Measurements from ENCODE around the gene BABAM2.

Gene BABAM2

DNA sequence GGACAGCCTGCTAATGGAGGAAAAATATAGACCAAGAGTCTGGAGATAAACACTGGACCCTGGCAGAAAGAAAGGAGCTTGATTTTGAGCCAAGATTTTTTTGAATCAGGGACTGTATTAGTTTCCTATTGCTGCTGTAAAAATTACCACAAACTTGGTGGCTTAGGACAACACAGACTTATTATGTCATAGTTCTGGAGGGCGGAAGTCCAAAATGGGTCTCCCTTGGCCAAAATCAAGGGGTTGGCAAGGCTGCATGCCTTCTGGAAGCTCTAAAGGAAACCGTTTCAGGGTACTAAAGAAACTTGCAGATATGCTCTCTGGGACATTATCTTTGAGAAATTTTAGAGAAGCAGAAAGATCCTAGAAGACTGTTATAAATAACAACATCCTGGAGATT lies 140.1 kb downstream of the BABAM2 start:
- no peak for DNase-seq (ENCODE audit: low read depth in 3 of 3)

DNA sequence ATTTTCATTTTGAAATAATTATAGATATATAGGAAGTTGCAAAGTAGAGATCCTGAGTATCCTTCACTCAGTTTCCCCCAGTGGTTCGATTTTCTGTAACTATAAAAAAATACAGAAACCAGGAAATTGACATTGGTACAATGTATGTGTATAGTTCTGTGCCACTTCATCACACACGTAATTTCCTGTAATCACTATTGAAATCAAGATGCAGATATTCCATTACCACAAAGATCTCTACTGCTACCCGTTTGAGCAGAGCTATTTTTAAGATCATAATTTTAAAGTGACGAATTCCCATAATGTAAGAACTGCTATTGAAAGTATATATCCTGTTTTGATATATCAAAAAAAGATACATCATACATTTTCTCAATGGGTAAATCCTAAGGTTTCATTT lies 142.3 kb downstream of the BABAM2 start:
- DNase-seq (ENCODE audit: low read depth in 3 of 3): no peak

DNA sequence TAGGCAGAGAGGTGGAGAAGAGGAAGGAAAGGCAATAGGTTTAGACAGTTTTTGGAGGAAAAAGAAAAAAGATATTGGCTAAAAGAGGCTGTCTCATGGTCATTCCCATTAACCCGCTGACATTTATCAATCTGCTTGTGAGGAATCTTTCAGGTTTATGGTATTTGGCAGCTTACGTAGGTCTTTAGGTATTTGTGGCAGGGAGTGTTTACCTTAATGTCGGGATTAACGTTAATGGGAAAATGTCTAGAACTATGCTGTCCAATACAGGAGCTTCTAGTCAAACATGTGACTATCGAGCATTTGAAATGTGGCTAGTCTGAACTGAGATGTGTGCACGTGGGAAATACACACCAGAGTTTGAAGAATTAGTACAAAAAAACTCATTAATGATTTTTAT lies 144.2 kb downstream of the BABAM2 start:
- DNase-seq (ENCODE audit: low read depth in 3 of 3): no peak

DNA sequence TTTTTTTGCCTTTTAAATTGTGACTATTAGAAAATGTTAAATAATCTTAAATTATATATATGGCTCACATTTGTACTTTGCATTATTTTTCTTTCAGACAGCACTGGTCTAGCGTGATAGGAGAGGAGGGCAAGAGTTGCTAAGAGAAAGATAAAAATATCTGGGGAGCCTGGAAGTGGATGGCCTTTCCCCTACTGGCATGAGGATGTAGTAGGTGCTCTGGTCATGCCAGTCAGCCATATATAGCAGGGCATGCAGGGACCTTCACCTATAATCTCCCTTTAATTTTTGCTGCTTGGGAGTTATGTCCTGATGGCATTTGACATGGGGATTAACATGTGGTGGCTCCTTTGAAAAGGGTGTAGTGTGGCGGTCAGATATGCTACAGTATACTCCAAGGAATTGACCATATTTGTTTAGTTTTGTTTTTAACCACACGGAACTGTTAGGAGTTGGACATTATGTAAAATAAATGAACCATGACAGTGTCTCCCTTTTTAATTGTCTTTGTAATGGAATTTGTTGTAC lies 144.7 kb downstream of the BABAM2 start:
- DNase-seq (ENCODE audit: low read depth in 3 of 3): no peak

DNA sequence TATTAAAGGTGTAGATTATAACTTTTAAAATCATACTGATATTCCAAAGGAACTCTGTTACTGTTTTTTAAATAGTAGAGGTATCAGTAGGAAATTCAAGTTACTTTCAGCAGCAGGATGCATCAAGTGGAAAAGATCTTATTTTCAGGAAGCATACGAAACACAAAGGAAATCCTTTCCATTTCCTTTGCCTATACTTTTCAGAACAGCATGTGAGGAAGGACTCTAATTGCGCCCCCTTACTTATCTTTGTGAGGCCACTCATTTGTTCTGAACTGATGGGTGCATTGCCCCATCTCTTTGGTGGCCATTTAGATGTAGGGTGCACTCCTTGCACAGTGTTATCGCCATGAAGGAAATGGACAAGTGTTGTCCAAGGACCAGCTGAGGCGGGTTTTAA lies 145.3 kb downstream of the BABAM2 start:
- DNase-seq (ENCODE audit: low read depth in 3 of 3): no peak

DNA sequence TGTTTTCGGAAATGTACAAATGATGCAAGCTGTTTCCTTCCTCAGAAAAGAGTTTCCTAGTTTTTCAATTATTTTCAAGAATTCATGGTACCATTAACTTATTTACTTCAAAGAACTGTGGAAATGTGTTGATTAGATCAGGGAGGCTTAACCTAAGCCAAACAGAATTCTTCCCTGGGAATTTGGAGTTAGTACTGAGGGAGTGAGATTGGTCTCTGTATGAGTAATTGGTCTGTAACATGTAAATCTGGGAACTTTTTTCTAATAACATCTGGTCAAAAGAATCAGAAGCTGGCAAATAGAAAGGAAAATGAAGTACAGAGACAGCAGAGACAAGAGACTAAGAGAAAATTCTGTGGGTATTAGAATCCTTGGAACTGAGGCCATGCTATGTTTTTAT lies 145.8 kb downstream of the BABAM2 start:
- DNase-seq (ENCODE audit: low read depth in 3 of 3): no peak

DNA sequence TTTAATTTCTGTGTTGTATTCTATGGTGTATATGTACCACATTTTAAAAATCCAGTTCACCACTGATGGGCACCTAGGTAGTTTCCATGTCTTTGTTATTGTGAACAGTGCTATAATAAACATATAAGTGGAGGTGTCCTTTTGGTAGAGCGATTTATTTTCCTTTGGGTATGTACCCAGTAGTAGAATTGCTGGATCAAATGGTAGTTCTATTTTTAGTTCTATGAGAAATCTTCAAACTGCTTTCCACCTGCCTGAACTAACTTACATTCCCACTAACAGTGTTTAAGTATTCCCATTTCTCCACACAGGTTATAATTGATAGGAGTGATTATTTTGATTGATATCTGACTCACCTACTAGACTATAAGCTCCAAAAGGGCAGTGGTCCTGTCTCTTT lies 148.2 kb downstream of the BABAM2 start:
- no peak for DNase-seq (ENCODE audit: low read depth in 3 of 3)

DNA sequence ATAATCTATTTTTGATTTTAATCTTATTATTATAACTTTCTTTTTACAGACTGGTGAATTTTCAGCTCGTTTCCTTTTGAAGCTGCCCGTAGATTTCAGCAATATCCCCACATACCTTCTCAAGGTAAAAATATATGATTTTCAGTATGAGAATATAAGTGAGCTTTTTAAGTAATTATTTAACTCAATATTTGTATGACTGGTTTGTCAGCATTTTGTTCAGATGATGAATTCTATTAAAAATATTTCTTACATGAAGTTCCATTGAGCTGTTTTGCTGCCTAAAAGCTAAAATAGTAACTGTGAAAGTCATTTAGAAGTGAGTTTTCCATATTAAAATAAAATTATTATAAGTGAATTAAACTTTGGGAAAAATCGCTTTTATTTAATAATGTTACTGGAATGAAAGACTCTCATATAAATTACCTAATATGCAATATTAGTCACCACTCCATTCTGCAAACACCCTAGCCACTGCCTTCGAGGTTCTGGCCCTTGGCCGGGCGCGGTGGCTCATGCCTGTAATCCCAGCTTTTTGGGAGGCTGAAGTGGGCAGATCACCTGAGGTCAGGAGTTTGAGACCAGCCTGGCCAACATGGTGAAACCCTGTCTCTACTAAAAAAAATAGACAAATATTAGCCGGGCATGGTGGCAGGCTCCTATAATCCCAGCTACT lies 155.3 kb downstream of the BABAM2 start:
- no peak for DNase-seq (ENCODE audit: low read depth in 3 of 3)

DNA sequence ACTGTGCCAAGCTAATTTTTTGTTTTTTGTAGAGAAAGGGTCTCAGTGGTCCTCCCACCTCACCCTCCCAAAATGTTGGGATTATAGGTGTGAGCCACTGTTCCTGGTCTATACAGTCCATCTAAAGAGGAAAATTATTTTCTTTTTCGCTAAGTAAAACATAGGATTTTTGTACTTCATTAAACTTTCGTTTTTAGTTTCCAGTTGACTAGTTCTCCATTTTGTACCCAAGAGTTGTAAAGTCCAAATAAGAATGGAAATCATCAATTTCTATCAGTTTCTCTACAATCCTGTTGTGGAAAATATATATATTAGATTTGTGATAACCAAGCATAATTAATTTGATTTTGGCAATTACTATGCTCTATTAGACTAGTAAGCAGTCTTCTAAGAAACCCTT lies 156.4 kb downstream of the BABAM2 start:
- DNase-seq (ENCODE audit: low read depth in 3 of 3): no peak

DNA sequence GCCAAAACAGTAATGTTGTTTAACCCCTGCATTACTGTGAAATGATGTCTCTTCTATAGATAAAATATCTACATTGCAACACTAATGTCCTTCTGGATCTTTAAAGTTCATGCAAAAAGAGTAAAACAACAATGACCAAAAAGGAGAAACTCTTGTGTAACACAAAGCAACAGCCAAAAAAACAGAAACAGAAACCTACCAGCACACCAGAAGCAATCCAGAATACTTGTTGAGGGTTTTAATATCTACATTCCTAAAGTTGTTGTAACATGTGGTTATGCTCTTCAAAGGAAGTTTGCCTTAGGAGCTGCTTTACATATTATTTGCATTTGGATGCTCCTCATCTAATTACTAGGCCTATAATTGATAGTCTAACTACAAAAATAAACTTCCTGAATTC lies 157.2 kb downstream of the BABAM2 start:
- no peak for DNase-seq (ENCODE audit: low read depth in 3 of 3)

DNA sequence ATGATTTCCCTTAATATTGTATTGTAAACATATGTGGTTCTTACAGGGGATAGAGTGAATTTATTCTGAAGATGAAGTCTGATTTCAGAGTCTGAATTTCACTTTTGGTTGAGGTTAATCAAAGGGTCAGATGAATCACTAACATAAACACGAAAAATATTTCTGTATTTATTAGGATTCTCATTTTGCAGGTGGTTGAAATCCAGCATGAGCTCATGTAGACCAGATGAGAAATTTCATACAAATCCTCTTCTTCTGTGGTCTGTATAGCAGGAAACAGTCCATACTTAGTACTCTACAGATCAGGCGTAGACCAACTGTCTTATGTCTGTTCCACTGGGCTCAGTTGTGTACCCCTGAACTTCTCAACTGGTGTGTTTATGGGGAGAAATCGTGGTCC lies 157.8 kb downstream of the BABAM2 start:
- no peak for DNase-seq (ENCODE audit: low read depth in 3 of 3)

DNA sequence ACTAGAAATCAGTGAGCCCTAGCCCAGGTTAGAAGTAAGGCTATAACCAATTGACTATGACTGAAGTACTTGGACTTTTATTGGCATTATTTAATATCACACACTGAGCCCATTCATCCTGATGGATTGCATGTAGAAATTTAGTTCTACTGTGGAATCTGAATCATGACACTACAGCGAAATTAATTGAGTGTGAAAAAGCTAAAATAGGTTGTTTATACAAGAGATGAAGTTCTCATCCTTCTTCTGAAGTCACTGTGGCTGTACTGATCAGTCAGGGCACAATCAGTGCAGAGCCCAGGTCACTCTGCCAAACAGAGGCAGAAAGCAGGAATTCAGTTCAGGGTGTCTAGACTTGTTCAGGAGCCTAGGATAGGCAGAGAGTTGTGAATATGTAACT lies 158.9 kb downstream of the BABAM2 start:
- DNase-seq (ENCODE audit: low read depth in 3 of 3): no peak

DNA sequence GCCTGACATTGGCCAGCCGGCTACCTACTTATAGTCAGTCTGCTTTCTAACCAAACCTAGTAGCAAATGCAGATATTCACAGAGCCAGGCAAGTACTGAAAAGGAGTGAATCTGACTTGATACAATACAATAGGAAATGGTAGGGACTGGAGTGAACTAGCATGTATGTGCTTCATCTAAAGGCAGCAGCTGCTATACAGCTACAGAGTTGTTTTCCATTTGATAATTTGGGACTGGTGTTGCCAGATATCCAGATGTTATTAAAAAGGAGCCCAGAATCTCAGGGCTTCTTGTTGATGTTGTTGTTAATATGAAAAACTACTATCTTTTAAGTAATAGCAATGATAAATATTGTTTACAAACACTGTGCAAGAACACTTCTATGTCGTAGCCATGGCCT lies 159.4 kb downstream of the BABAM2 start:
- DNase-seq (ENCODE audit: low read depth in 3 of 3): no peak

DNA sequence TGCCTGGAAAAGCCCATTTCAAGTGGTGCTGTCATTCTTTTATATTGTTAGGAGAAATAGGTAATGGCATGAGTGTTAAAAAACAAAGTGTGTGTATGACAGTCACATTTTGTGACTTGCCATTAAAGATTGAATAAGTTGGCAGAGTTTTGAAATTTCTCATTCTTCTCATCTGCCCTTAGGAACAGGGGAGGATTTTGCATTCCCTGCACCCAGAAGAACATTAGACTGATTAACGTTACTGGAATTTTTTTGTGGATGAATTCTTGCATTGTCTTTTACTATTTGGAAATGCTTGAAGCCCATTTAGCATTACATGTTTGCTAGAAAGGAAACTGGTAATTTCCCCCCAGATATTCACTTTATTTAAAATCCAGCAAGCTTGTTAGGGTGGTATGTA lies 162.2 kb downstream of the BABAM2 start:
- DNase-seq (ENCODE audit: low read depth in 3 of 3): no peak

DNA sequence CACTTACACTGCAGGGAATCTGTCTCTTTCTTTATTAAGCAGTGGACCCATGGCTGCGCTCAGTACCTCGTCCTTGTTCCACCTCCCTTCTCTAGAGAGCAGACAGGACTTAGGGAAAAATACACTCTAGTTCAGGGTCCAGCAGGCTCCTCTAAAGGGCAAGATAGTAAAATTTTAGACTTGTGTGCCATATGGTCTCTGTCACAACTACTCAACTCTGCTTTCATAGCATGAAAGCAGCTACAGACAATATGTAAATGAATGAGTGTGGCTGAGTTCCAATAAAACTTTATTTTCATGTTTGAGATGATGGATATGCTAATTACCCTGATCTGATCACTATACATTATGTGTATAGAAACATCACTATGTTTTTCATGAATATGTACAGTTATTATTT lies 163.1 kb downstream of the BABAM2 start:
- no peak for DNase-seq (ENCODE audit: low read depth in 3 of 3)

DNA sequence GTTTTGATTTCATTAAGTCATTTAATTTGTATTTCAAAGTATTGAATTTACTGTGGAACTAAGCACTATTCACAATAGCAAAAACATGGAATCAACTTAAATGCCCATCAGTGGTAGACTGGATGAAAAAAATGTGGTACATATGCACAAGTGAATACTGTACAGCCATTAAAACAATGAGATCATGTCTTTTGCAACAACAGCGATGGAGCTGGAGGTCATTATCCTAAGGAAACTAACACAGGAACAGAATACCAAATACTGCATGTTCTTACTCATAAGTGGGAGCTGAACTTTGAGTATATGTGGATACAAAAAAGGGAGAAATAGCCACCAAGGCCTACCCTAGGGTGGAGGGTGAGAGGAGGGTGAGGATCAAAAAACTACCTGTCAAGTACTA lies 164.4 kb downstream of the BABAM2 start:
- DNase-seq (ENCODE audit: low read depth in 3 of 3): no peak

DNA sequence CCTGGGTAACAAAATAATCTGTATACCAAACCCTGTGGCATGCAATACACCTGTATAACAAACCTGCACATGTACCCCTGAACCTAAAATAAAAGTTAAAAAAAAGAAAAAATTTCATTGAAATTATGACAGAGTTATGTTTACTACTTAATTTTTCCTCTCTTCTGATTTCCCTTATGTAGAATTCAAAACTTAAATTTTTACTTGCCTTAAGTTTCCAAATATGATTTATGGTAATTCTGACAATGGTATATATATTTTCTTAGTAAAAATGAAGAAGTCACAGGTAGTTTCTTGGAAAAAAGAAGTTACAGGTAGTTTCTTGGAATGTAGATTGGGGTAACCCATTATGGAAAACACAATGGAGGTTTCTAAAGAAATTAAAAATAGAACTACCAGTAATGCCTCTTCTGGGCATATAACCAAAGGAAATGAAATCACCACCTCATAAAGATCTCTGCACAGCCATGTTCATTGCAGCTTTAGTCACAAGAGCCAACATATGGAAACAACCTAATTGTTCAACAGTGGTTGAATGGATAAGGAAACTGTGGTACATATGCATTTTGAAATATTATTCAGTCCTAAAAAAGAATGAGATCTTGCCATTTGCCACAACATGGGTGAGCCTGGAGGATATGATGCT lies 164.9 kb downstream of the BABAM2 start:
- DNase-seq (ENCODE audit: low read depth in 3 of 3): no peak

DNA sequence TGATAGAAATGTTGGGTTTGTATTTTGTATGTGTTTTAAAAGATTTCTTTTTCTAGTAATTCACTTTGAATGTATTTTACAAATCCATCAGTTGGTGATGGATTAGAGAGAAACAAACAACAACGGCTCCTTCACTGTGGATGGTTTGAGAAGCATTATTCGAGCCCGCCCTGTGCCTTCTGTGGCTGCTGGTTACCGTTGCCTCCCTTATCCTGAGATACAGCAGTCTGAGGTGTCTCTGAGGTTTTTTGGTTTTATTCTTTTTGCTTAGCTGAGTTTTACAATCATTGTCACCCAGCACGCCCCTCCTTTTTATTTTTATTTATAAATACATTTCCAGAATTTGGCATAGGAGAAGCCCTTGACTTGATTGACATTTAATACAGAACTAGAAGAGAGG lies 168.3 kb downstream of the BABAM2 start:
- DNase-seq (ENCODE audit: low read depth in 3 of 3): no peak

DNA sequence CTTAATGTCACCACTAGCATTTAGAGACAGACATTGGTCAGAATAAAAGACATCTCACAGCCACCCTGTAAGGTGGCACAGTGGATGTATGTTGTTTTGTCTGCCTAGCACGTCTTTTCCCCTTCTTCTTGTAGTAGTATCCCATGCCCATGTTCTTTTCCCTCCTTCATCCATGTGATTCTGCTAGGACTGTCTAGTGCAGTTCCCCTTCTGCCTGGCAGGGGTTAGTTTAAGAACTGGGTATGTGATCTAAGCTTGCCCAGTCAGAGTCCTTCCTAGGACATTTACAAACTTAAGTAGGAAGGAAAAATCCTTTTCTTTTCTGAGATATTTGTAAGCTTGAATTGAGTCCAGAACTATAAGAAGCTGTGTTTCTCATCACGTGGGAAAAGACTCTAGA lies 172.3 kb downstream of the BABAM2 start:
- DNase-seq (ENCODE audit: low read depth in 3 of 3): no peak

DNA sequence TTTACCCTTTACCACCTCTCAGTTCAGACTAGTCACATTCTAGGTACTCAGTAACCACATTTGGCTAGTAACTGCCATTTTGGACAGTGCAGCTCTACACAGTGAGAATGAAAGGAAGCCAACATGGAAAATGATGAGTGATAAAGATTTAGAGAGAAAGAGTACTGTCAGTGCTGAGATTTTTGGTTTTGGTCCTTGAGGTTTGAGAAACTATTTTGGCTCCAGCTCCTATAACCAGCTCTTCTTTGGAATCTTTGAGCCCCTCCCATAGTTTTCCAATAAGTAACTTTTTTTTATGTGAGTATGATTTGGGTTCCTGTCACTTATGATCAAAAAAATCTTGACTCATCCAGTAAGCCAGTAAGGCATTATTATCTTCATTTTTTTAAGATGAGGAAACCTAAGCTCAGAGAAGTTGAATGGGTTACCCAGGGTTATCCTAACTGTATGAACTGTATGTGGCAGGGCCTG lies 173.0 kb downstream of the BABAM2 start:
- no peak for DNase-seq (ENCODE audit: low read depth in 3 of 3)

DNA sequence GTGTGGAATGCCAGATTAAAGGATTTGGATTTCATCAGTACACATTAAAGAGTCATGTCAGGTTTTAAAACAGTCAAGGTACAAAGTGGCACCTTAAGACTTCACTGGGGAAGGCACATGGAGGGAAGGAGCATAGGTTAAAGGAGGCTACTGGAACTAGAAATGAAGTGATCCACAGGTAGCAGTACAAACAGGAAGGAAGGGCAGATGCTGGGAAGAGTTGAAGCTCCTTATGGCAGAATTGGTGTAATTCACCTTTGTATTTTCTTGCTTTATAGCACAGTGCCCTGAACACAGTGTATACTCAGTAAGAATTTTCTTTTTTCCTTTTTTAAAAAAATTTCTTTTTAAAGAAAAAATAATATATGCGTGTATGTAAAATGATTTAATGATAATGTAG lies 177.1 kb downstream of the BABAM2 start:
- no peak for DNase-seq (ENCODE audit: low read depth in 3 of 3)

DNA sequence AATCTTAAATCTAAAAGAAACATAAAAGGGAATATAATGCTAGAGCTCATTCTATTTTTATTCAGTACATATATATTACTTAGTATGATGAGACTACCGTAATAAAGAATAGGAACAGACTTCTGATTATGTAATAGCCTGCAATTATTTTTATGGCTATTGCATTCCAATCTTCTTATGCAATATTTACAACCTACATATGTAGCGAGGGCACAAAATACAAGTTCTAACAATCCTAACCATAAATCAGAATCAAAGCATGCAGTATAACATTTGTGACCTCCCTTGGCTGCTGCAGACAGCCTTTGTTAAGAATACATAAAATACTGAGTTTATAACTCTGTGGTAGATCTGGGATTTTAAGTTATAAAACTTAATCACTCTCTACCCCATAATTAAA lies 177.6 kb downstream of the BABAM2 start:
- DNase-seq (ENCODE audit: low read depth in 3 of 3): no peak

DNA sequence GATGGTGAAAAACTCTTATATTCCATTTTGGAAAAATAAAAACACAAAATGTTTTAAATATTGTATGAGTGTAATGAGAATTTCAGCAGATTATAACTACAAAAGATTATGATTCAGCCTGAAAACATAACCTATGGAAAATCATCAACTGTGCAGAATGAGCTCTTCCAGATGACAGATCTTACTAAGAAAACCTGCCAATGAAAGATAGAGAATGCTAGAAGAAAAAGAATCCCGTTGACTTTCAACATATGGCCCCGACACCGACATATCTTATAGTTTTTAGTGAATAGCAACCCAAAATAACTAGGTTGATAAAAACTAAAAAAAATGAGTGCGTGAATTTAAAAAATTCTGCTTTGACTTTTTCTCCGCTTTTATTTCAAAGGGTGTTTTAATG lies 178.0 kb downstream of the BABAM2 start:
- no peak for DNase-seq (ENCODE audit: low read depth in 3 of 3)

DNA sequence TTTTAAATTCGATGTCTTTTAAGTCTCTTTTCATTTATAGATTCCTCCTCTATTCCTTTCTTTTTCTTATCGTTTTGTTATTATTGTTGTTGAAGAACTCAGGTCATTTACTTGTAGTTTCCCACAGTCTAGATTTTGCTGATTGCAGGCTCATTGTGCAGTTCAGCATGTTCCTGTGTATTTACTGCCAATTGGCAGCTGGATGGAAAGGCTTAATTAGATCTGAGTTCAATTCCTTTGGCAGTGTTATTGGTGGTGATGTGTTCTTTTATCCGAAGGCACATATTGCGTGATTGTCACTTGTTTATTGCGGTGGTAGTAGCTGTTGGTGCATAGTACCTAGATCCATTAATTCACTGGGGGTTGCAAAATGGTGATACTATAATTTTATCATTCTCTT lies 180.7 kb downstream of the BABAM2 start:
- no peak for DNase-seq (ENCODE audit: low read depth in 3 of 3)

Data from stimulated activated CD4-positive, alpha-beta T cell treated with anti-CD3 and anti-CD28 coated beads, TNF-alpha, amount 100 ng/mL, for 48 hours (primary cell).